HCT116 (cell line): ENCODE results near the gene ARGLU1. TPM values are rescaled to one million over a fixed set of nuclear protein-coding genes. Genes with fewer than 3 reads are reported as not detected.

ENCODE experiments used
- ATAC-seq: fragments of 200-7000 bp; cut with Tn5 transposase; 2 replicates; pipeline ENCODE4 v1.9.1; 2020; ENCODE audit warnings: mild to moderate bottlenecking, moderate library complexity
- BruUV-seq: library from RNA; stranded (reverse); fragments of 400-500 nt; replicated peaks from 2 replicates; lab custom pipeline; 2021; lab: Mats Ljungman, UMichigan
- CTCF ChIA-PET: fragments of 300-600 bp; sonication (Branson Sonifier 250); formaldehyde crosslinking; loops from one replicate; lab custom pipeline; 2021; ENCODE audit warnings: antibody characterized with exemption; lab: Charles Lee
- POLR2A ChIA-PET: fragments of 300-600, 350-600 bp; sonication (Branson Sonifier 250); formaldehyde crosslinking; loops from one replicate; lab custom pipeline; 2021; ENCODE audit warnings: antibody characterized with exemption; lab: Charles Lee
- RAD21 ChIA-PET, 2 experiments: fragments of 300-600 bp; sonication (Branson Sonifier 250); formaldehyde crosslinking; loops; one replicate each; lab custom pipeline; 2023; ENCODE audit warnings: low total read pairs in 2 of 2; ENCODE audit not compliant: uncharacterized antibody in 2 of 2, unreplicated experiment in 2 of 2, low non-redundant PET in 1 of 2; lab: Charles Lee
- DNase-seq: peaks from one replicate; pipeline ENCODE4 v3.0.0-alpha.2; 2010; ENCODE audit warnings: low read depth, low spot score
- H2AFZ ChIP-seq: fragments of 200-600 bp; shearing (Covaris generic), sonication (generic); 2 replicates; pipeline ENCODE4 v1.6.1; 2017; ENCODE audit warnings: low read depth, mixed run types, mixed read lengths, antibody characterized with exemption, low read length; ENCODE audit not compliant: poor library complexity, severe bottlenecking
- H3K27ac ChIP-seq: 2 replicates; pipeline ENCODE4 v1.5.1; 2012; ENCODE audit warnings: low read depth, low read length
- H3K27me3 ChIP-seq: fragments of 200-600 bp; sonication (generic); 2 replicates; pipeline ENCODE4 v1.6.1; 2016; ENCODE audit warnings: mixed run types, low read length, mixed read lengths; ENCODE audit not compliant: insufficient read depth
- H3K36me3 ChIP-seq, 2 experiments: fragments of 200-500 bp in 1 of 2; fragments of 200-600 bp in 1 of 2; sonication (Bioruptor generic) in 1 of 2; sonication (generic) in 1 of 2; 2 replicates each; pipeline versions ENCODE4 v1.5.1 to v1.6.1; 2014 to 2016; ENCODE audit warnings: low read length in 2 of 2, inconsistent platforms in 1 of 2, mixed read lengths in 1 of 2, mixed run types in 1 of 2; ENCODE audit not compliant: insufficient read depth in 2 of 2, control insufficient read depth in 1 of 2
- H3K4me1 ChIP-seq, 2 experiments: fragments of 200-600 bp in 1 of 2; sonication (generic) in 1 of 2; 2 replicates each; pipeline versions ENCODE4 v1.5.1 to v1.6.1; 2012 to 2017; ENCODE audit warnings: low read length in 2 of 2, inconsistent platforms in 1 of 2, mild to moderate bottlenecking in 1 of 2, mixed read lengths in 1 of 2, mixed run types in 1 of 2, moderate library complexity in 1 of 2; ENCODE audit not compliant: insufficient read depth in 2 of 2, control insufficient read depth in 1 of 2
- H3K4me2 ChIP-seq: fragments of 200-600 bp; sonication (generic); 2 replicates; pipeline ENCODE4 v1.6.1; 2017; ENCODE audit warnings: mixed run types, low read length, mixed read lengths
- H3K4me3 ChIP-seq, 2 experiments: fragments of 200-600 bp in 1 of 2; sonication (generic) in 1 of 2; replicated peaks in 1 of 2; 2 replicates each; pipeline ENCODE4 v1.5.1; 2011 to 2016; ENCODE audit warnings: low read length in 2 of 2, control low read depth in 1 of 2, low read depth in 1 of 2, mild to moderate bottlenecking in 1 of 2, mixed read lengths in 1 of 2, mixed run types in 1 of 2
- H3K79me2 ChIP-seq: fragments of 200-600 bp; sonication (generic); 2 replicates; pipeline ENCODE4 v1.6.1; 2017; ENCODE audit warnings: mild to moderate bottlenecking, mixed run types, low read length, moderate library complexity, mixed read lengths; ENCODE audit not compliant: insufficient read depth
- H3K9ac ChIP-seq: fragments of 200-600 bp; sonication (generic); 2 replicates; pipeline ENCODE4 v1.6.1; 2016; ENCODE audit warnings: low read length, mixed read lengths
- H3K9me2 ChIP-seq: fragments of 200-600 bp; sonication (generic), shearing (Covaris generic); 2 replicates; pipeline ENCODE4 v1.6.1; 2017; ENCODE audit warnings: mixed run types, mild to moderate bottlenecking, moderate library complexity; ENCODE audit not compliant: insufficient read depth
- H3K9me3 ChIP-seq, 2 experiments: fragments of 200-500 bp in 1 of 2; fragments of 200-600 bp in 1 of 2; sonication (Bioruptor generic) in 1 of 2; sonication (generic) in 1 of 2; 2 replicates each; pipeline ENCODE4 v1.6.1; 2014 to 2017; ENCODE audit warnings: low read length in 2 of 2, mixed read lengths in 2 of 2, inconsistent platforms in 1 of 2, low read depth in 1 of 2, mild to moderate bottlenecking in 1 of 2, mixed run types in 1 of 2, moderate library complexity in 1 of 2; ENCODE audit not compliant: control insufficient read depth in 1 of 2, insufficient read depth in 1 of 2
- H4K20me1 ChIP-seq: fragments of 200-600 bp; sonication (generic), shearing (Covaris generic); 2 replicates; pipeline ENCODE4 v1.6.1; 2017; ENCODE audit warnings: mixed run types, mild to moderate bottlenecking, moderate library complexity; ENCODE audit not compliant: insufficient read depth
- ATF3 ChIP-seq: IDR thresholded peaks from 2 replicates; pipeline ENCODE4 v1.6.1; 2012
- CBX3 ChIP-seq: IDR thresholded peaks from 2 replicates; pipeline ENCODE4 v1.6.1; 2012; ENCODE audit warnings: low read depth
- CEBPB ChIP-seq: IDR thresholded peaks from 2 replicates; pipeline ENCODE4 v1.6.1; 2012; ENCODE audit warnings: low read depth
- EGR1 ChIP-seq: IDR thresholded peaks from 2 replicates; pipeline ENCODE4 v1.6.1; 2012; ENCODE audit warnings: low read depth
- EZH2 ChIP-seq: fragments of 200-600 bp; sonication (generic); IDR thresholded peaks from 2 replicates; pipeline ENCODE4 v1.6.1; 2017; ENCODE audit warnings: antibody characterized with exemption, mixed run types
- EZH2phosphoT487 ChIP-seq: fragments of 200-600 bp; IDR thresholded peaks from 2 replicates; pipeline ENCODE4 v1.6.1; 2018; ENCODE audit warnings: antibody characterized with exemption, borderline replicate concordance
- FOSL1 ChIP-seq: IDR thresholded peaks from 2 replicates; pipeline ENCODE4 v1.6.1; 2012; ENCODE audit warnings: low read depth
- POLR2A ChIP-seq: IDR thresholded peaks from 2 replicates; pipeline ENCODE4 v1.7.0; 2011; ENCODE audit warnings: borderline replicate concordance; ENCODE audit not compliant: insufficient read depth, insufficient read length; ENCODE audit errors: extremely low read depth
- POLR2AphosphoS5 ChIP-seq: IDR thresholded peaks from 2 replicates; pipeline ENCODE4 v1.6.1; 2011; ENCODE audit warnings: mild to moderate bottlenecking, low read depth, low read length, moderate library complexity
- RAD21 ChIP-seq: IDR thresholded peaks from 2 replicates; pipeline ENCODE4 v1.6.1; 2012; ENCODE audit warnings: low read depth, mild to moderate bottlenecking
- SP1 ChIP-seq: IDR thresholded peaks from 2 replicates; pipeline ENCODE4 v1.6.1; 2012; ENCODE audit warnings: low read depth
- TCF7L2 ChIP-seq: IDR thresholded peaks from 2 replicates; pipeline ENCODE4 v1.7.0; 2011; ENCODE audit warnings: borderline replicate concordance, inconsistent platforms; ENCODE audit not compliant: insufficient read depth, insufficient read length; ENCODE audit errors: extremely low read depth
- ZFX ChIP-seq: fragments of 450-650 bp; IDR thresholded peaks from 2 replicates; pipeline ENCODE4 v1.6.1; 2017
- intact Hi-C: fragments of 100-400 bp; cut with micrococcal nuclease; formaldehyde crosslinking; loops from 2 replicates; pipeline ENCODE4 v1.10.0; 2022
- total RNA-seq: library from RNA; stranded (reverse); gene quantifications from one replicate; pipeline ENCODE4 v1.2.1, GENCODE V29; 2021; ENCODE audit not compliant: unreplicated experiment
- TF ChIP-seq, protein P1 (sequence below): IDR thresholded peaks from 2 replicates; pipeline ENCODE4 v1.6.1; 2012
- TF ChIP-seq, protein P2 (sequence below), 3 experiments: fragments of 200-600 bp in 1 of 3; sonication (generic) in 1 of 3; IDR thresholded peaks in 2 of 3; conservative IDR thresholded peaks in 1 of 3; 2 replicates each; pipeline ENCODE4 v1.5.1; 2012 to 2017; ENCODE audit warnings: low read depth in 2 of 3, low read length in 2 of 3, antibody characterized with exemption in 1 of 3, borderline replicate concordance in 1 of 3, control low read depth in 1 of 3, mild to moderate bottlenecking in 1 of 3, mixed read lengths in 1 of 3, mixed run types in 1 of 3, moderate library complexity in 1 of 3; ENCODE audit not compliant: insufficient read depth in 1 of 3

Gene ARGLU1
- total RNA-seq, 1 experiment from 2014 or later, result 57.8 TPM

- ATAC-seq, result no peak
- no peak overlapping the region for H3K4me2 ChIP-seq
- intact Hi-C loops, result no loop called here
Measured at GRCh38 chr13:106493533-106494220, 74.3 kb downstream of the ARGLU1 start.

DNA sequence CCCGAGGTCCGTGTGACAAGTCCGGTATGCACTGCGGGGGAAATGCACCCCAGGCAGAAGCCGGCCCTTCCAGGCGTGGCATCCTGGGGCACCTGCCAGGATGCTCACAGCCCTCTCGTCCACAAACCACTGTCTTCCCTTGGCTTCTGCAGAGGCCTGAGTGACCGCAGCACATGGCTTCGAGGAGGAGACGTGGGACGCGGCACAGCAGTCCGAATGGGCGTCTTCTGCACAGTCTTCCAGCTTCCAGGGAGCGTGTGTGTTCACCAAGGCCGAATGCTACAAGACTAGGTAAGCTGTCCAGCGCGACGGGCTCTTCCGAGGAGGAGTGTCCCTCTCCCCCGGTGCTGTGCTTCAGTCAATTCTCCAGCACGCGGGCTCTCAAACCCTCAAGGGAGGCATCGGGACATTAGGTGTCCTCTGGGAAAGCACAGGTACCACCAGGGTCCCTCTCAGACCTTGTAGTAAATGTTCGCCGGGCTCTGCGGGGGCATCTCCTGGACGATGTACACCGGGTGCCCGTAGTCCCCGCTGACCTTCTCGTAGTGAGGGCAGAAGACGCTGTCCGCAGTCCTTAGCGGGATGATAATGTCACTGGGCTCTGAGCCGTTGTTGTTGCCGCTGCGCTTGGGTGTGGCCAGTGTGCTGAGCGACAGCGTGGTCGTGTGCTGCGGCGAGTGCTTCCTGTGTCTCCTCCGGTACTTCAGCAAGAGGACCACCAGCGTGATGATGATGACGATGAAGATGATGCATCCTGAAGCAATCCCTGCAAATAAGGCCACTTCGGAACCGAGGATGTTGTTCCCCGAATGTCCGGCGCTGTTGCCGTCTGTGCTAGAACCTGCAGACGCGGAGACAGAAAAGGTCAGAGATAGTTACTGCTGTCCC is 75.1 kb downstream of the ARGLU1 start:
- DNase-seq, result no peak
- ATAC-seq, result no peak

More at GRCh38 chr13:106493533-106494220, 74.3 kb downstream of the ARGLU1 start:
- Histone ChIP-seq H3K4me3 (no peak overlapping the region), H3K36me3 (peaks cover 19 to 26% of the 10 kb centered on the region in 2 experiments; a peak in 3 of 4 replicates), H3K9me2 (no peaks in the 10 kb centered on the region), H3K9me3 (no peaks in the 10 kb centered on the region), H3K79me2 (peaks cover 12% of the 10 kb centered on the region), H3K4me1 (no peaks in the 10 kb centered on the region; a peak in 1 of 4 replicates), H3K27me3 (no peaks in the 10 kb centered on the region), H3K9ac (no peak overlapping the region), H3K27ac (no peak overlapping the region), H4K20me1 (no peaks in the 10 kb centered on the region), H2AFZ (no peak overlapping the region)
- no peak for DNase-seq
- no TSS peak for BruUV-seq
- CTCF ChIA-PET, result no interaction called here
- POLR2A ChIA-PET, result no interaction called here
- TF ChIP-seq, protein P1, sequence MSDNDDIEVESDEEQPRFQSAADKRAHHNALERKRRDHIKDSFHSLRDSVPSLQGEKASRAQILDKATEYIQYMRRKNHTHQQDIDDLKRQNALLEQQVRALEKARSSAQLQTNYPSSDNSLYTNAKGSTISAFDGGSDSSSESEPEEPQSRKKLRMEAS, result no peak
- TF ChIP-seq EZH2 (no peak), CBX3 (no peak), ZFX (no peak), POLR2A (no peak), EGR1 (no peak), POLR2AphosphoS5 (no peak), TCF7L2 (no peak)
- RAD21 ChIA-PET, result no interaction called here

More for the DNA sequence above, 75.1 kb downstream of the ARGLU1 start:
- BruUV-seq, result no TSS peak
- intact Hi-C loops, result no loop called here
- peaks cover 8% of the 10 kb centered on the region for H3K79me2 ChIP-seq
- no peaks in the 10 kb centered on the region for H3K9me3 ChIP-seq
- no peak overlapping the region for H3K9ac ChIP-seq
- no peak overlapping the region for H2AFZ ChIP-seq
- H3K27ac ChIP-seq, result no peak overlapping the region
- no peak overlapping the region for H3K4me2 ChIP-seq
- ChIA-PET RAD21 (no interaction called here), POLR2A (no interaction called here), CTCF (no interaction called here)
- H3K36me3 ChIP-seq, result peaks cover 19 to 26% of the 10 kb centered on the region in 2 experiments; a peak in 3 of 4 replicates
- H3K4me3 ChIP-seq, result no peak overlapping the region
- H3K4me1 ChIP-seq, result peaks cover 0 to 6% of the 10 kb centered on the region in 2 experiments; a peak in 1 of 4 replicates
- TF ChIP-seq SP1 (no peak), ATF3 (no peak), RAD21 (no peak), EZH2phosphoT487 (no peak), TCF7L2 (no peak), CBX3 (no peak), CEBPB (no peak), FOSL1 (no peak), EGR1 (no peak), ZFX (no peak)
- TF ChIP-seq, protein P2, sequence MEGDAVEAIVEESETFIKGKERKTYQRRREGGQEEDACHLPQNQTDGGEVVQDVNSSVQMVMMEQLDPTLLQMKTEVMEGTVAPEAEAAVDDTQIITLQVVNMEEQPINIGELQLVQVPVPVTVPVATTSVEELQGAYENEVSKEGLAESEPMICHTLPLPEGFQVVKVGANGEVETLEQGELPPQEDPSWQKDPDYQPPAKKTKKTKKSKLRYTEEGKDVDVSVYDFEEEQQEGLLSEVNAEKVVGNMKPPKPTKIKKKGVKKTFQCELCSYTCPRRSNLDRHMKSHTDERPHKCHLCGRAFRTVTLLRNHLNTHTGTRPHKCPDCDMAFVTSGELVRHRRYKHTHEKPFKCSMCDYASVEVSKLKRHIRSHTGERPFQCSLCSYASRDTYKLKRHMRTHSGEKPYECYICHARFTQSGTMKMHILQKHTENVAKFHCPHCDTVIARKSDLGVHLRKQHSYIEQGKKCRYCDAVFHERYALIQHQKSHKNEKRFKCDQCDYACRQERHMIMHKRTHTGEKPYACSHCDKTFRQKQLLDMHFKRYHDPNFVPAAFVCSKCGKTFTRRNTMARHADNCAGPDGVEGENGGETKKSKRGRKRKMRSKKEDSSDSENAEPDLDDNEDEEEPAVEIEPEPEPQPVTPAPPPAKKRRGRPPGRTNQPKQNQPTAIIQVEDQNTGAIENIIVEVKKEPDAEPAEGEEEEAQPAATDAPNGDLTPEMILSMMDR (IDR thresholded peaks at IDR 0.05 in 2 of 3, conservative IDR thresholded peaks at IDR 0.05 in 1 of 3; ENCODE audit: borderline replicate concordance in 1 of 3, insufficient read depth in 1 of 3, low read depth in 2 of 3, low read length in 2 of 3), result no peak
- H3K9me2 ChIP-seq, result no peaks in the 10 kb centered on the region
- H4K20me1 ChIP-seq, result no peaks in the 10 kb centered on the region
- no peaks in the 10 kb centered on the region for H3K27me3 ChIP-seq
